Endometrium (tissue), 2 donors: Measurements from ENCODE around the gene FLT3.

Experiments used
- FAIRE-seq: peaks from 2 replicates; lab custom pipeline; 2012; peaks lifted over from hg19 to GRCh38; lab: Jason Lieb, UNC
- donor health status: control.
- donor health status: control.

Gene FLT3

DNA sequence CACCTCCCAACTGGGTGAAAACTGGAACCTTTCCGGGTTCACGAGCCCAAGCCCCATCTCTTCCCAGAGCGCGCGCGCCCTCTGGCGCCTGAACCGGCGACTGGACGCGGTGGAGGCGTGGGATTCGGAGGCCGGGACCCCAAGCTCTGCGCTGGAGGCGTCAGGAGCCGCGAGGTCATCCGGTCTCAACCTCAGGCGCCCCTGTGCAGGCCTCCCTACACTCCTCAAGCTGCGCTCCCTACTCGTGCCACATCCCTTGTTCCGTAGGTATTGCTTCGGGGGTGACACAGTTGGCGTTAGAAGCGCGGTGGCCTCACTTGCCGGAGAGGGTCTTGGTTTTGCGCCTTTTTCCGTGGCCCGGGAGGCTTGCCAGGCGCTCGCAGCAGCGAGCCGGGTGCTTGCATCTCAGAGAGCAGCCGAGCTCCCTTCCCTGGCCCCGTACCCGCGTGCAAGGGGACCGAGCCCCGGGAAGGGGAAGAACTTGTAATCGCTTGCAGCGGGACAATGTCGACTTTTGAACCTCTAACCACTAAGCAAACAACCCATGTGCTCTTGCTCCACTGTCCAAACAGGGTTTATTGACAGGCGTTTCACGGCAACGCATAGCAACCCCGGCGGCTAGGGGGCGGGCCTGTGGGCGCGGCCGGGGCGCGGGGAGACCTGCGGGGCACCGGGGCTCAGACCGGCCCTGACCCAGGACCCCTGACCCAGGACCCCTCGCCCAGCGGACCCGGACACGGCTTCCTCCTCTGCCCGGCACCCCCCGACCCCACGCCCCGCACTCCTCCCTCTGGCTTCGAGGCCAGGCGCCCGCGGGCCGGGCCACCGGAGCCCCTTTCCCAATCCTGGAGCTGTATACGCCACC, 139.8 kb downstream of the FLT3 start:
- no peak for FAIRE-seq

DNA sequence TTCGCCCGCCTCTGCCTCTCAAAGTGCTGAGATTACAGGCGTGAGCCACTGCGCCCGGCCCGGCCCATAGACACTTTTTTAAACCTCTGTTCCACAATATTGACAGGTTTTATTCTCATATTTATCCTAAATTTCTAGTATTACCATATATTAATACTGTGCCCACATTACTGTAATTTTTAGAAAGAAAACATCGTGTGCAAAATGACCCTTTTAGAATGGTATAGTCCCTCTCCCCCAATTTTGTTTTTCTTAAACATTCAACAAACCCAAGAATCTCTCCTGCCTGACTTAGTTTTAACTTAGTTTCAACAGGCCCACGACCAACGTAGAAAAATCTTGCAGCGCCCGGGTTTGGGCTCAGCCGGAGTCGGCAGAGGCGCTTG, 140.4 kb downstream of the FLT3 start:
- FAIRE-seq: no peak

GRCh38 chr13:27956576-27957300, 143.6 kb downstream of the FLT3 start:
- FAIRE-seq: no peak

- no peak for FAIRE-seq
Measured at GRCh38 chr13:27955014-27955591, 145.3 kb downstream of the FLT3 start.

GRCh38 chr13:27954406-27954851, 145.9 kb downstream of the FLT3 start:
- FAIRE-seq: no peak

GRCh38 chr13:27953676-27954405, 146.5 kb downstream of the FLT3 start:
- no peak for FAIRE-seq
